GM19328 (cell line): ENCODE data around the gene MTG1.

Experiments used
- ATAC-seq: cut with Tn5 transposase; IDR thresholded peaks from one replicate; pipeline ENCODE4 v1.9.1; 2021; ENCODE audit warnings: mild to moderate bottlenecking, moderate library complexity; ENCODE audit not compliant: unreplicated experiment

Gene MTG1

GRCh38 chr10:133394064-133394663 is at the start of gene MTG1:
TSS of gene MTG1 (plus strand) at chr10:133394157. CDS start at chr10:133394221, 64 bp downstream.
- peak; percentile 69 for ATAC-seq

DNA sequence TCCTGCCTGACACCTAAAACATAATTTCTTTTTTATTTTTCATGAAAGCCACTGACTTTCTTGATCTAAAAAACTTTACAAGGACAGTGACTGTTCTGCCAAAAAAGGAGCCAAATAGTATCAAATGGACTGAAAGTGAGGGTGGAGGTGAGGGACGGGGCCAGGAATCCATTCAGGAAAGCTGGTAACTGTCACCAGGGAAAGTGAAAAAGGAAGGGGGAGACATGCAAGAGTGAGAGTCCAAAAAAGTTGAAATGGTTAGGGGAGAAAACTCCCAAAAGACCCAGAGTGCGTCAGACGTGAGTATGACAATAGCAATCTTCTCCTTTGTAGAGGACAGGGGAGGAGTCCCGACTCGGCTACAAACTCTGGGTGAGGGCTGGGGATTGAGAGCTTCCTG is 49.7 kb upstream of the MTG1 start:
- ATAC-seq = no peak

GRCh38 chr10:133346413-133346812 is 47.5 kb upstream of the MTG1 start:
- no peak for ATAC-seq

- ATAC-seq = no peak
These were observed 46.0 kb upstream of the MTG1 start for GRCh38 chr10:133347710-133348517.

- ATAC-seq = no peak
These were observed 44.8 kb upstream of the MTG1 start for GRCh38 chr10:133349160-133349568.

DNA sequence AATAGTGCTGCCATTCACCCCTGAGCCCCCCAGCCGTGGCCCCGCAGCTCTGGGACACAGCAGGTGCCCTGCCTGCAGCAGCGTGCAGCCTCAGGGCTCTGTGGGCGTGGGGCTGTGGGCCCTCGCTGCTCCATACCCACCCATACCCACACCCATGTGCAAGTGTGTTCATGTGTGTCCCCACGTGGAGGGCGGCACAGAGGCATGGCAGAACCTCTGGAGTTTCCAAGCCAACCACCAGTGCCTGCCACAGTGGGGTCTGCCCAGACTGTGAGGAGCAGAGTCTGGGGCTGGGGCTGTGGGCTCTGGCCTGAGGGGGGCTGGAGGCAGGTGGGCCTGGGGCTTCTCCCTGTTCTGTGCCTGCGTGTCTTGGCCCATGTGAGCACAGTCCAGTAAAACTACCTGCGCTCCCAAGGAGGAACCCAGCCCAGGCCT is 44.4 kb upstream of the MTG1 start:
- no peak for ATAC-seq

- ATAC-seq = no peak
These were observed 43.5 kb upstream of the MTG1 start for GRCh38 chr10:133350283-133350949.

GRCh38 chr10:133350950-133351329 is 43.0 kb upstream of the MTG1 start:
- ATAC-seq = no peak

DNA sequence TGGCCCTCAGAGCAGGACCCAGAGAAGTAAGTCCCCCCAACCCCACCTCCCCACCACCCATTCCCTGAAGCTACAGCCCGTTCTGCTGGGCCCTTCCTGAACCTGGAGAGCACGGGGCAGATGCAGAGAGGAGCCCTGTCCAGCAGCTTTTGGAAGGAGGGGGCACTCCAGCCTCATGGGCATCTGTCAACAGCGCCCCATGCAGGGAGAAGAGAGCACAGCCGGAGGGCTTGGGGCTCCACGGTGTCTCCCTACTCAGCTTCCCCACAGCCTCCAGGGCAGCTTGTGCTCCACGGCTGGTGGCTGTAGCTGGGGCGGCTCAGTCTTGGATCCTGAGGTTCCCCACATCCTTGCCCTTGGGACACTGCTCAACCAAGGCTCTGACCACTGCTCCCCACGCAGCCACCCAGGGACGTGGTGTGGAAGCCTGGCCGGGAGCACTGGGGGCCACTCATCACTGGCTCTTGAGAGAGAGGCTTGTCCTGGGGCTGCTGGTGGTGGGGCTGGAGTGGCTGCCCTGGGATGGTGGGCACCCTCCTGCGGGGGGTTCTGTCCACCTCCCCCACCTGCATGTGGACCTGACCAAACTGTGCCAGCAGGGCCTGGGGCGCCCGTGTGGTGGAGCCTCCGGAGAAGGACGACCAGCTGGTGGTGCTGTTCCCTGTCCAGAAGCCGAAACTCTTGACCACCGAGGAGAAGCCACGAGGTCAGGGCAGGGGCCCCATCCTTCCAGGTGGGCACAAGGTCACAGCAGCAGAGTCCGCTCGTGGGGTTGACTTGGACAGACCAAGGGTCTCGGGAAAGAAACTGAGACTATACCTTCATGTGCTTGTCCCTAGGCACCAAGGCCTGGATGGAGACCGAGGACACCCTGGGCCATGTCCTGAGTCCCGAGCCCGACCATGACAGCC is 42.3 kb upstream of the MTG1 start:
- ATAC-seq = no peak

- ATAC-seq = no peak
These were observed 40.6 kb upstream of the MTG1 start for GRCh38 chr10:133353202-133353959.

DNA sequence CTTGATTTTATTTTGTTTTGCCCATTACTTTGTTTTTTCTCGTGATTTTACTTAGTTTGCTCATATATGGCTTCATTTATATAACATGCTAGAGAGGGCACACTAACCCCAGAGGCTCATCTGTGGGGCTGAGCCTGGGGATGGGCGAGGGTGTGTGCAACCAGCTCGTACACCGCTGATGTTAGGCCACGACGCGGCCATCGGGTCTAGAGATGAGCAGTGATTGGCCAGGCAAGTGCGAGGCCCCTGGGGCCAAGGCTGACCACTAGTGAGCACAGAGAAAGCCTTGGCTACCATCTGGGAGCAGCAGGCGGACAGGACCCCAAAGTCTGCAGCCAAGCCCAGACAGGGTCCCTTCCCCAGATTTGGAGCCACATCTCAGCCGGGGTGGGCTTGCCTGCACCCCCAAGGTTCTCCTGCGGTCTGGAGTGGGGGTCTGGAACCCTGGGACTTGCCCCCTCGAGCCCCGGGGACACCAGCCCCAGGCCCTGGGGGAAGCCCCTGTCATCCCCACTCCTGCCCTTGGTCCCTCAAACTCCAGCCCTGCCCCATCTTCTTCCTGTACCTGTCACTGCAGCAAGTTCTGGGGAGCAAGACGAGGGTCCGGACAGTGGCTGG is 39.9 kb upstream of the MTG1 start:
- no peak for ATAC-seq

- no peak for ATAC-seq
These were observed 39.2 kb upstream of the MTG1 start for GRCh38 chr10:133354672-133355240.

DNA sequence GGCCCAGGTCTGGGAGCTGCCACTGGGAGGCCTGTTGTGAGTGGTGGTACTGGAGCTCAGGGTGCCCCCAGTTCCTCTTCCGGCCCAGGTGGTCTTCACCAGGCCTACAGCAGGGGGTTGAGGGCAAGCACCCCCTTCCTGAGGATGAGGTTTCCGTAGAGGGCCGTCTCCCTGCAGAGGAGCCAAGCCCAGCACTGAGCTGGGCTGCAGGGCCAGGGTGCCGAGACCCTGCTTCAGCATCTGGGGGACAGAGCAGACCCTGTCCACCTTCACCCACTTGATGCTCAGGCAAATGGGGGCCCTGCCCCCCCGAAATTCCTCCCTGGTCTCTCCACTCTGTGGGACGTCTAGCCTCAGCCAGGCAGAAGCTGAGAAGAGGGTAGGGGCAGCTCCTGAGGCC is 38.7 kb upstream of the MTG1 start:
- no peak for ATAC-seq

DNA sequence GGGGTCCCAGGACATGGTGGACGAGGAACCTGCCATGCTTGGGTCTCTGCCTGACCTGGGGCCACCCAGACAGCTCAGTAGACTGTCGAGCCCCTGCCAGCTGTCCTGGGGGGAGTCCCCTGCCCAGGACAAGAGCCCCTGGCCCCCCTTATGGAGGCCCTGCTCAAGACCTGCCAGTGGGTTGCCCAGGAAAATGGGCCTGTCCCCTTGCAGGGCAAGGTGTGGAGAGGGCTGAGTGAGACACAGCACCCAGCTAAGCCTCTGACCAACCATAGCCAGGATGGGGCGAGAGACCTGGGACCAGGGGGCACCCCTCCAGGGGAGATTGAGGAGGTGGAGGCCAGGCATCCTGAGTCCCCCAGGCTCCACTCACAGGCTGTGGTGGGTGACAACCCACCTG is 38.0 kb upstream of the MTG1 start:
- no peak for ATAC-seq

- ATAC-seq = no peak
These were observed 37.2 kb upstream of the MTG1 start for GRCh38 chr10:133356549-133357284.

GRCh38 chr10:133357285-133358161 is 36.4 kb upstream of the MTG1 start, which contains the start of gene FUOM:
TSS of gene FUOM (minus strand) at chr10:133358019. CDS start at chr10:133358007, 12 bp downstream.
- ATAC-seq = peak; percentile 66

DNA sequence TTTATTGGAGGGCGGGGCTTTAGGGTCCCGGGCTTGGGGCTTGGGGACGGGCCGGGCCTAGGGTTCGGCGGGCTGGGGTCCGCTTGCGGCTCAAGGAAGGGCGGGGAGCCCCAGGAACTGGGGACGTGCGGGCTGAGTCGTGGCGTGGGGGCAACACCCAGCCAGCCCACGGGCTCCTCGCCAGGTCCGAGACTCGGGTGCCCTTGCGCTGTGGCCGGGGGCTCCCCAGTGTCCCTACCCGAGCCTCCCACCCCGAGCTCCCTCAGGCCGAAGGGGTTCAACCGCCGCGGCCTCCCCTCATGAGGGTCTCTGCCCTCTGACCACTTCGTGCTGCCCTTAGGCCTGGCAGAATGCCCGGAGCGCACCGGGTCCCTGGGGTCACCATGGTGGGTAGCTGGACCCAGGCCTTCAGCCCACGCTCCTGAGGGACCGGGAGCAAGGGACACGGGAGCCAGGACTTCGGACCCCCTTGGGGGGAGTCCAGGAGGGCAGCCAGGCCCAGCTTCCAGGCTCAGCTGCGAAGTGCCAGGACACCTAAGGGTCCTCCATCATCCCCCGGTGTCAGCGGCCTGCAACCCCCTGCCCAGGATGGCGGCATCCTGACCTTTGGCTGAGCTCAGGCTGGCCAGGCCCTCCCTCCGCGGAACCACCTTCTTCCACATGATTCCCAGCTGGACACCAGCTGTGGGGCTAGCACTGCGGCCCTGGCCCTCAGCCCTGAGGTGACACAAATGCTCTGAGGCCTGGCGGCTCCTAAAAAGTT is 35.6 kb upstream of the MTG1 start:
- ATAC-seq = no peak
